ENCODE results near the gene CYP2J2.
"Not testable (repeated sequence)": the region's sequence is repeated elsewhere in the genome, so short reads cannot be mapped to it uniquely, and the experiment has no call there.

CYP2J2 gene

GRCh38 chr1:59921258-59921899 is 5.2 kb downstream of the CYP2J2 start:
- DNase-seq (ENCODE audit: low read depth in 2 of 2), result not testable (repeated sequence)

- no peak for DNase-seq (ENCODE audit: low read depth in 2 of 2)
Observed at GRCh38 chr1:59919746-59920145, 6.8 kb downstream of the CYP2J2 start.

- DNase-seq (ENCODE audit: low read depth in 2 of 2), result no peak
Observed at GRCh38 chr1:59917785-59918180, 8.8 kb downstream of the CYP2J2 start.

DNA sequence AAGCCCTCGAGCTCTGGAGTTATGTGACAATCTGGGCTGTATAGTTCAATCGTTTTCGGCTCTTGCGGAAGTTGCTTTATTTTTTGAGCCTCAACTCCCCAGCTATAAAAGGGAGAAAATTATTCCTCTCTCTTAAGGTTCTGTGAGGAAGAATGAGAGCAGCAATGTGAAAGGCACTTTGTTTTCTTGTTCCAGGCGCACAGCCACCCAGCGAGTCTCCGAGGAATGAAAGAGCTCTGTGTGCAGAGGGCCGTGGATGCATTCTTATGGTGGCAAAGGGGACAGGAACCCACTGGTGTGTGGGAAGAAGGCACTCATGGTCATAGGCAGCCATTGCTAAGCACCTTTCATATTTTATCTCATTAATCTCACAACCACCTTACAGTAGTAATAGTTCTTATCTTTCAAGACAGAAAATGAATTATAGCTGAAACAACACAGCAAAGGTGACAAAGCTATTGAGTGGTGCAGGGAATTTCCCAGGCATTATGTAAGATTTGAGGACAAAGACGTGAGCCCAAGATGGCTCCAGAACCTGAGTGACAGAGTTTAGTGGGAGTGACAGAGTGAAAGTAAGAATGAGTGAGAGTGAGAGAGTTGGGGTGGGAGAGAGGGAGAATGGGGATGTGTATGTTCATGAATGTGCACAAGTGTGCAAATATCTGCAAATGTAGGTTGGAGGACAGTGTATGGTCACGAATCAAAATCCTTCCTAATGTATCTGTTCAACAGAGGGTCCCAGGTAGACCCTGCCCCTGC is 9.4 kb downstream of the CYP2J2 start:
- DNase-seq (ENCODE audit: low read depth in 2 of 2), result no peak

DNA sequence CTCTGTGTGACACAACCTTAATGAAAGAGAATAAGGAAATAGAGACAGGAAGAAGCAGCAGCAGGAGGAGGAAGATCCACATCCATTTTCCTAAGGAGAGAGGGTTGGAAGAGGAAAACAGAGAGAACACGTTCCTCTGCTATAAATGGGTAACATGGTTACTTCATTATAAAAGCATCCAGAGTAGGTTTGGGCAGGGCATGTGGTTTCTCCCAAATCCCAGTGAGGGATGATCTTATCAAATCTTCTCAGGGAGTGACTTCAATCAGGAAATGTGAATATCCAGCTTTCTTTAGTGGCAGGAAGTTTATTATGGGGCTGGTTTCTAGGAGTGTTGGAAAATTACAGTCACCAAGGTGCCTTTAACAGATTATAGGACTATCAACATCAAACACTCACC is 11.1 kb downstream of the CYP2J2 start:
- DNase-seq (ENCODE audit: low read depth in 2 of 2), result no peak

DNA sequence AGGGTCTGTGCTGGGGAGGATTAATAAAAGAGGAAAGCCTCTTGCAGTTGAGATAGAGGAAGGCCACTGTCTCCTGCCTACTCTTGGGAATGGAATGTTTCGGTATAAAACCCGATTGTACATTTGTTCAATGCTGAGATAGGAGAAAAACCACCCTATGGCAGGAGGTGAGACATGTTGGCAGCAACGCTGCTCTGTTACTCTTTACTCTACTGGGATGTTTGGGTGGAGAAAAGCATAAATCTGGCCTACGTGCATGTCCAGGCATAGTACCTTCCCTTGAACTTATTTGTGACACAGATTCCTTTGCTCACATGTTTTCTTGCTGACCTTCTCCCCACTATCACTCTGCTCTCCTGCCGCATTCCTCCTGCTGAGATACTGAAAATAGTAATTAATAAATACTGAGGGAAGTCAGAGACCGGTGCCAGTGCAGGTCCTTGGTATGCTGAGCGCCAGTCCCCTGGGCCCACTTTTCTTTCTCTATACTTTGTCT is 11.7 kb downstream of the CYP2J2 start:
- not testable (repeated sequence) for DNase-seq (ENCODE audit: low read depth in 2 of 2)

GRCh38 chr1:59908682-59909081 is 17.9 kb downstream of the CYP2J2 start:
- DNase-seq (ENCODE audit: low read depth in 2 of 2), result no peak

- DNase-seq (ENCODE audit: low read depth in 2 of 2), result no peak
Observed at GRCh38 chr1:59908084-59908483, 18.5 kb downstream of the CYP2J2 start.

DNA sequence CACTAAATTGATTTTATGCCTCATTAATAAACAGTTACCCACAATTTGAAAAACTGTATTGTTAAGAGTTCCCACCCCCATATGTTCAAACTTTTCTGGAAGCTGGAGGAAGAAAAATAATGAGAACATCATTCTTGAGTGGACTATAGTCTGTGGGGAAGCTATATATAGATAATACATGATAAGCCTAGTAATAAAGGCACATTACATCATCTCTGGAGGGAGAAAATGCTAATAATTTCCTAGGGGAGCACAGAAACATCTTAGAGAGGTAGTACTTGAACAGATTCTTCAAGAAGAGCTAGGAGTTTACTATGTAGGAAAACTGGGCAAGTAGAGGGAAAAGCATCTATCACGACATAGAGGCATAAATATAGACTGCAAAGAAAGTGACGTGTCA is 19.6 kb downstream of the CYP2J2 start:
- DNase-seq (ENCODE audit: low read depth in 2 of 2), result no peak

GRCh38 chr1:59903141-59903754 is 23.3 kb downstream of the CYP2J2 start:
- no peak for DNase-seq (ENCODE audit: low read depth in 2 of 2)

- DNase-seq (ENCODE audit: low read depth in 2 of 2), result no peak
Observed at GRCh38 chr1:59901770-59902388, 24.7 kb downstream of the CYP2J2 start.

- DNase-seq (ENCODE audit: low read depth in 2 of 2), result no peak
Observed at GRCh38 chr1:59900640-59901039, 25.9 kb downstream of the CYP2J2 start.

- no peak for DNase-seq (ENCODE audit: low read depth in 2 of 2)
Observed at GRCh38 chr1:59898927-59899326, 27.6 kb downstream of the CYP2J2 start.

GRCh38 chr1:59897165-59897564 is 29.4 kb downstream of the CYP2J2 start:
- DNase-seq (ENCODE audit: low read depth in 2 of 2), result no peak

DNA sequence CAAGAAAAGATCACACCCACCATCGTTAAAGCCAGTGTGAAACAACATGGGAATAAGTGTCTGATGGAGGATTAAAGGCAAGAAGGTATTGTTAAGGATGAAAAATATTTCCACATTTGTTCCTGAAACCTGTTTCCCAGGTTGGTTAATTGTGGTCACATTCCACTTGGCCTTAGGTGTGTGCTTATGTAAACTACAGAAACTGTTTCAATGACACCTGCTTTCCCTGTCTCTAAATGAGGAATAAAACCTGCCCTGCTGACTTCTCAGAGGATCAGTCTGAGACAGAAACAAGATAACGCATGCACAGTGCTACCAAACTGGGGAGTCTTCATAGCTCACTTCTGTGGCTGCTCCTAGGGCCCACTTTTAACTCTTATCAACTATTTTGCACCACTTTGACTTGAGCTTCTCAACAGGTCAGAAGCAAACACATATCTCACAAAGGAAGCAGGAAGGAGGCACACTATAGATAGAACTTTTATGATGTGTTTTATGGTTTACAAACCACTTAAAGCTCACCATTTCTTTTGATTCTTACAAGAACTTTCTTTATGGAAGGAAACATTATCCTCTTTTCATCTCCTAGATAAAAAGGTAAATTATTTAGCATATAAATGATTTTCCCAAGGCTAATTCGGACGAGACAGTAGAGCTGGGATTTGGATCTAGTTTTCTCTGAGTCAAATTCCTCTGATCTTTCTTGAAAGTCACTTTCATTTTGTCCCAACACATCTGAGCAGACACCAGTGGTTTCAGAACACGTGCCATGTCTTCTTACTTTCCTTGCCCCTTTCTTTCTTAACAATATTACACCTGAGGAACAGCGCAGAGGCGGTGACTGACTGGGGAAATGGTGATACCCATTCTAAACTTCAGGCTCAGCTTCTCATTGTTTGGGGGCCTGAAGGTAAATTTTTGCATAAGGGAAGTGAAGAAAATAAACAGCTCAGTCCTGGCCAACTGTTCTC is 33.4 kb downstream of the CYP2J2 start:
- DNase-seq (ENCODE audit: low read depth in 2 of 2), result no peak

GRCh38 chr1:59885160-59885832 is 41.3 kb downstream of the CYP2J2 start:
- no peak for DNase-seq (ENCODE audit: low read depth in 2 of 2)

- no peak for DNase-seq (ENCODE audit: low read depth in 2 of 2)
Observed at GRCh38 chr1:59880735-59881134, 45.8 kb downstream of the CYP2J2 start.

- DNase-seq (ENCODE audit: low read depth in 2 of 2), result no peak
Observed at GRCh38 chr1:59879996-59880505, 46.5 kb downstream of the CYP2J2 start.

- peak; percentile 12 to 25 for DNase-seq (ENCODE audit: low read depth in 2 of 2)
Observed at GRCh38 chr1:59879574-59879973, 47.0 kb downstream of the CYP2J2 start.

GRCh38 chr1:59878370-59878769 is 48.2 kb downstream of the CYP2J2 start:
- DNase-seq (ENCODE audit: low read depth in 2 of 2), result no peak

Data from stimulated activated CD4-positive, alpha-beta T cell treated with anti-CD3 and anti-CD28 coated beads, Interleukin-1b, Interleukin-23, amount 100 ng/mL, for 4 hours (primary cell).